Hematopoietic multipotent progenitor cell treated with erythropoietin and hydrocortisone succinate and interleukin-3 and kit ligand, for 4 days (in vitro differentiated cells): ENCODE measurements around the gene TMEM109.

Experiments
- DNase-seq: peaks from one replicate; pipeline ENCODE4 v3.0.0-alpha.2; 2015

Gene TMEM109

GRCh38 chr11:60972182-60973030 lies 58.4 kb downstream of the TMEM109 start:
- DNase-seq: no peak
